ENCODE data around the gene MMP14.

The MMP14 gene

DNA sequence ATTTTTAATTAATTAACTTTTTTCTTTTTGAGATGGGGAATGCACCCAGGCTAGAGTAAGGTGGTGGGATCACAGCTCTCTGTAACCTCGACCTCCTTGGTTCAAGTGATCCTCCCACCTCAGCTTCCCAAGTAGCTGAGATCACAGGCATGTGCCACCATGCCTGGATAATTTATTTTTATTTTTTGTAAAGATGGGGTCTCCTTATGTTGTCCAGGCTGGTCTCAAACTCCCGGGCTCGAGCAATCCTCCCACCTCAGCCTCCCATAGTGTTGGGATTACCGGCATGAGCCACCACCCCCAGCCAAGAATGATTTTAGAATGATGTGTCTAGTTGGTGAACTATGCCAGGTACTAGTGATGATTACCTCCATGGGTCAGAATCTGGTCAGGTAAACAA is 28.6 kb downstream of the MMP14 start:
- no peak for DNase-seq

DNA sequence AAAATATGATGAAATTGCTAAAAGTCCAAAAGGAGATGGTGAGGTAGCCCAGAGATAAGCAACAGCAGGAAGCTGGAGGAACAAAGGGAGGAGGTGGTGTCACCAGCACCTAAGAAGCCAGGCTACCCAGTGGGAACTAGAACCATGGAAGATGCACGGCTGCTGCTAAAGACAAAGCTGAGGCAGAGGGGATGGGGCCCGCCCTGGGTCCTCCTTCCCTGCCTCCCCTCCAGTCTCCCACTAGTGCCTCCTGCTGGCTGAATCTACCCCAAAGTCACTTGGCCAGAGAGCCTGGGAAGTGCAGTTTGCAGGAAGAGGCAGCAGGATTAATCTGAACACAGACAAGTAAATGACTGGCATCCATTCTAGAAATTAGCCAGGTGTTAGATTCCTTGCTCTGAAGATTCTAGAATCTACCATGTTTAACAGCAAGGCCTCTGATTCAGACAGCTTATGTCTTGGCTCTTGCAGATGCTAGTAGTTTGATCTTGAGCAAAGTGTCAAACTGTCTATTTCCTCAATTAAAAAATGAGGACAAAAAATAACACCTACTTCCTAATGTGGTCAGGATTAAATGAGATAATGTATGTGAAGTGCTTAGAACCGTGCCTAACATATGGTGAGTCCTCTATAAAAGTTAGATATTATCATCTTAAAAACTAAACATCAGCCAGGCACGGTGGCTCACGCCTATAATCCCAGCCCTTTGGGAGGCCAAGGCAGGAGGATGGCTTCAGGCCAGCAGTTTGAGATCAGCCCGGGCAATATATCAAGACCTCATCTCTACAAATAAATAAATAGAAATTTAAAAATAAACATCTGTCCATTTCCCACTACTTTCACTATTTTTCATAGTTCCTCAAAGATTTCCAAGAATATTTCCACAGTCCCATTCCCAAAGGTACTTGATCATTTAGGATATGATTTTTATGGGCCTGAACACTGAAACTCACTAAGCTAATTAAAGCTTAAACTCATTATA is 29.3 kb downstream of the MMP14 start:
- no peak for DNase-seq

DNA sequence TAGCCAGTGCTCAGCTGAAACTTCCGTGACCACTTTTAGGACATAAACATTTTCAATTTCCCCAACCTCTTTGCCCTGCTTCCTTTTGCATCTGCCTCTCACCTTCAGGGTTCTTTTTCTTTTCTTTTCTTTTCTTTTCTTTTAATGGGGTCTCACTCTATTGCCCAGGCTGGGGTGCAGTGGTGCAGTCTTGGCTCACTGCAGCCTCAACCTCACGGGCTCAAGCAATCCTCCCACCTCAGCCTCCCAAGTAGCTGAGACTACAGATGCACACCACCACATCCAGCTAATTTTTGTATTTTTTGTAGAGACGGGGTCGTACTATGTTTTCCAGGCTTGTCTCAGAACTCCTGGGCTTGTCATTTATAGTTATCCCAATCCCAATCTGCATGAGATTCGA is 30.5 kb downstream of the MMP14 start:
- DNase-seq, result no peak

DNA sequence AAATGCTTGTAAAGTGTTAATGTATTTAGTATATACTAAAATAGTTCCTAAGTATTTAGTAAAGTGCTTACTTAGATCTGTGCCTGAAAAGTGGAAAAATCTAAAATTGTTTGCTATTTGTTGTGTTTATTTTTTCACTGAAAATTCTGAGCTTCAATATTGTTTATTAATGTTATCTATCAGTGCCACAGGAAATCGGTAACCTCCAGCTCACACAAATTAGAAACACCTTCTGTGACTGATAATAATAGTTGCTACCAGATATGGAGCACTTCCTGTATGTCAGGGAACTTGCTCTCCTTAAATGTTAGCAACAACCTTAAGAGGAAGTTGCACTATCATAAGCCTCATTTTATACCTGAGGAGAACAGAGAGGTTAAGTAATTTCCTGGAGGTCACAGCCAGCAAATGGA is 34.4 kb downstream of the MMP14 start:
- DNase-seq, result no peak

DNA sequence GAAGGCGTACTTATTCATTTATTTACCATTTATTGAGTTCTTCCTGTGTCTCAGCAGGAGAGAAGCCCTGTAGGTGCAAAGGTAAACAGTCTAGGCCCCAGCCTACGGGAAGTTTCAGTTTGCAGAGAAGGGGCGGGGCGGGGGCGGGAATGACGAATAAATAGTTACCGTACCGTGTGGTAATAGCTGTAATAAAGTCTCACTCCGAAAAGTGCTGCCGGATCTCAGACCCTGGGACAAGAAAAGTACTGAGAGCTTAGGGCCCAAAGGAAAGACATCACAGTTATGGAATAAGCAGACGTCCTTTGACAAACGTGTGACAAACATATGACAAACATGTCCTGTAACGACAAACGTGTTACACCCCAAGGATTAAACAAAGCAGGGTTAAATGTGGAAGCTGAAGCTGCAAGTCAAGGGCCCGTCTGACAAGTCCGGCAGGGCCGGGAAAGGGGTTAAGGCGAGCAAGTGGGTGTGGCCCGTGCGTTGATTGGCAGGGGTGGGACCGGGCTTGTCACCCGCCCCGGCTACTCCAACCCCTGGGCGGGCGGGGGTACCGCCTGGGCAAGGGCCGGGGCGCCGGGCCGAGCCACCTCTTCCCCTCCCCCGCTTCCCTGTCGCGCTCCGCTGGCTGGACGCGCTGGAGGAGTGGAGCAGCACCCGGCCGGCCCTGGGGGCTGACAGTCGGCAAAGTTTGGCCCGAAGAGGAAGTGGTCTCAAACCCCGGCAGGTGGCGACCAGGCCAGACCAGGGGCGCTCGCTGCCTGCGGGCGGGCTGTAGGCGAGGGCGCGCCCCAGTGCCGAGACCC is 35.0 kb downstream of the MMP14 start, which contains the start of gene LRP10:
LRP10 (plus strand) TSS at position 517 of the 809 bp plus-strand sequence. CDS start 564 bp downstream, outside the sequence.
- peak; percentile 59 for DNase-seq

DNA sequence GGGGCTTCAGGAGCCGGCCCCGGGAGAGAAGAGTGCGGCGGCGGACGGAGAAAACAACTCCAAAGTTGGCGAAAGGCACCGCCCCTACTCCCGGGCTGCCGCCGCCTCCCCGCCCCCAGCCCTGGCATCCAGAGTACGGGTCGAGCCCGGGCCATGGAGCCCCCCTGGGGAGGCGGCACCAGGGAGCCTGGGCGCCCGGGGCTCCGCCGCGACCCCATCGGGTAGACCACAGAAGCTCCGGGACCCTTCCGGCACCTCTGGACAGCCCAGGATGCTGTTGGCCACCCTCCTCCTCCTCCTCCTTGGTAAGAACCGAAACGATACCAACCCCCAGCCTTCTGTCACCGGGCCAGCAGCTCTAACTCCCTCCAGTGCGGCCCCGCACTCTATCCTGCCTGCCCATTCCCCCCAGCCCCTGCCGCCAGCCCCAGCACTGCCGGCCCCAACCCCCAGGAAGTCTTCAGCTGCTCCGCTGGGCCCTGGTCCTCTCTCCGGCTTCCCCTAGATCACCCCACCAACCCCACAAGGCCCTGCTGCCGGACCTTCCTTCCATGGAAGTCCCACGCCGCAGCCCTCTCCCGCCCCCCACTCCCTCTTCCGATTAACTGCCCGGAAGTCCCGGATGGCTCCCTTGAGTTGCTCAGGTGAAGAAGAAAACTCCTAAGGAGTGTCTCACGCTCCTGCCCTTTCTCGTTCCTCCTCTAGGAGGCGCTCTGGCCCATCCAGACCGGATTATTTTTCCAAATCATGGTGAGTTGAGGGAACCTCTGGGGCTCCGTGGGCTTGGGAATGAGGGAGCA is 35.8 kb downstream of the MMP14 start:
- peak; percentile 63 for DNase-seq

DNA sequence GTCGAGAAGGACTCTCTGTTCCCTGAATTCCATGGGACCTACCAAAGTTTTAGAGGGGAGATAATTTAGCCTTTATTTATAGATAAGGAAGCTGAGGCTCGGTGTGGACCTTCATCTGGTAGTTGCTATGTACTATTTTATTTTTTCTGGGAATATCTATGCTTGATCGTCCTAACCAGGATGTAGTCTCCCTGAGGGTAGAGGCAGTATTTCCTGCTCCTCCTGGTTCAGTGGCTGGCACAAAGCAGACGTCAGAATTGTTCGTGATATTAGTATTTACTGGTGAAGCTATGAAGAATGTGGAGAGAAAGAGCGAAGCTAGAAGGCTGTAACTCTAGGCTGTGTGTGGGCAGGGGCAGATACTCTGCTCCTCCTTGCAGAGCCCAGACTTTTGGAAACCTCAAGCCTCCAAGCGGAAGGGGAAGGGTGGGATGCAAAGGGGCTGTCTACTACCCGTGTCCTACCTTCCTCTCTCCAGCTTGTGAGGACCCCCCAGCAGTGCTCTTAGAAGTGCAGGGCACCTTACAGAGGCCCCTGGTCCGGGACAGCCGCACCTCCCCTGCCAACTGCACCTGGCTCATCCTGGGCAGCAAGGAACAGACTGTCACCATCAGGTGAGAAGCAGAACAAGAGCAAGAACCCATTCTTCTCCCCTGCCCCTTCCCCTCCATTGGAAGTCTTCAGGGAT is 36.6 kb downstream of the MMP14 start:
- DNase-seq, result no peak

DNA sequence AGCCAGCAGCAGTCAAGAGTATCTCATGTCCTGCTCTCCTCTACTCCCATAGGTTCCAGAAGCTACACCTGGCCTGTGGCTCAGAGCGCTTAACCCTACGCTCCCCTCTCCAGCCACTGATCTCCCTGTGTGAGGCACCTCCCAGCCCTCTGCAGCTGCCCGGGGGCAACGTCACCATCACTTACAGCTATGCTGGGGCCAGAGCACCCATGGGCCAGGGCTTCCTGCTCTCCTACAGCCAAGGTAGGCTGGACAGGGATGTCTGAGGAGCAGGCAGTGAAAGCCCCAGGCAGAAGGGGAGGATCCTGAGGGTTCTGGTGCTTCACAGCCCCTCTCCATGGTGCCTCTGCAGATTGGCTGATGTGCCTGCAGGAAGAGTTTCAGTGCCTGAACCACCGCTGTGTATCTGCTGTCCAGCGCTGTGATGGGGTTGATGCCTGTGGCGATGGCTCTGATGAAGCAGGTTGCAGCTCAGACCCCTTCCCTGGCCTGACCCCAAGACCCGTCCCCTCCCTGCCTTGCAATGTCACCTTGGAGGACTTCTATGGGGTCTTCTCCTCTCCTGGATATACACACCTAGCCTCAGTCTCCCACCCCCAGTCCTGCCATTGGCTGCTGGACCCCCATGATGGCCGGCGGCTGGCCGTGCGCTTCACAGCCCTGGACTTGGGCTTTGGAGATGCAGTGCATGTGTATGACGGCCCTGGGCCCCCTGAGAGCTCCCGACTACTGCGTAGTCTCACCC is 38.8 kb downstream of the MMP14 start:
- no peak for DNase-seq

DNA sequence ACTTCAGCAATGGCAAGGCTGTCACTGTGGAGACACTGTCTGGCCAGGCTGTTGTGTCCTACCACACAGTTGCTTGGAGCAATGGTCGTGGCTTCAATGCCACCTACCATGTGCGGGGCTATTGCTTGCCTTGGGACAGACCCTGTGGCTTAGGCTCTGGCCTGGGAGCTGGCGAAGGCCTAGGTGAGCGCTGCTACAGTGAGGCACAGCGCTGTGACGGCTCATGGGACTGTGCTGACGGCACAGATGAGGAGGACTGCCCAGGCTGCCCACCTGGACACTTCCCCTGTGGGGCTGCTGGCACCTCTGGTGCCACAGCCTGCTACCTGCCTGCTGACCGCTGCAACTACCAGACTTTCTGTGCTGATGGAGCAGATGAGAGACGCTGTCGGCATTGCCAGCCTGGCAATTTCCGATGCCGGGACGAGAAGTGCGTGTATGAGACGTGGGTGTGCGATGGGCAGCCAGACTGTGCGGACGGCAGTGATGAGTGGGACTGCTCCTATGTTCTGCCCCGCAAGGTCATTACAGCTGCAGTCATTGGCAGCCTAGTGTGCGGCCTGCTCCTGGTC is 39.4 kb downstream of the MMP14 start:
- no peak for DNase-seq

DNA sequence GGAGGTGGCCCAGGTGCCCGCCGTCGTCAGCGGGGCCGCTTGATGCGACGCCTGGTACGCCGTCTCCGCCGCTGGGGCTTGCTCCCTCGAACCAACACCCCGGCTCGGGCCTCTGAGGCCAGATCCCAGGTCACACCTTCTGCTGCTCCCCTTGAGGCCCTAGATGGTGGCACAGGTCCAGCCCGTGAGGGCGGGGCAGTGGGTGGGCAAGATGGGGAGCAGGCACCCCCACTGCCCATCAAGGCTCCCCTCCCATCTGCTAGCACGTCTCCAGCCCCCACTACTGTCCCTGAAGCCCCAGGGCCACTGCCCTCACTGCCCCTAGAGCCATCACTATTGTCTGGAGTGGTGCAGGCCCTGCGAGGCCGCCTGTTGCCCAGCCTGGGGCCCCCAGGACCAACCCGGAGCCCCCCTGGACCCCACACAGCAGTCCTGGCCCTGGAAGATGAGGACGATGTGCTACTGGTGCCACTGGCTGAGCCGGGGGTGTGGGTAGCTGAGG is 40.7 kb downstream of the MMP14 start:
- no peak for DNase-seq

DNA sequence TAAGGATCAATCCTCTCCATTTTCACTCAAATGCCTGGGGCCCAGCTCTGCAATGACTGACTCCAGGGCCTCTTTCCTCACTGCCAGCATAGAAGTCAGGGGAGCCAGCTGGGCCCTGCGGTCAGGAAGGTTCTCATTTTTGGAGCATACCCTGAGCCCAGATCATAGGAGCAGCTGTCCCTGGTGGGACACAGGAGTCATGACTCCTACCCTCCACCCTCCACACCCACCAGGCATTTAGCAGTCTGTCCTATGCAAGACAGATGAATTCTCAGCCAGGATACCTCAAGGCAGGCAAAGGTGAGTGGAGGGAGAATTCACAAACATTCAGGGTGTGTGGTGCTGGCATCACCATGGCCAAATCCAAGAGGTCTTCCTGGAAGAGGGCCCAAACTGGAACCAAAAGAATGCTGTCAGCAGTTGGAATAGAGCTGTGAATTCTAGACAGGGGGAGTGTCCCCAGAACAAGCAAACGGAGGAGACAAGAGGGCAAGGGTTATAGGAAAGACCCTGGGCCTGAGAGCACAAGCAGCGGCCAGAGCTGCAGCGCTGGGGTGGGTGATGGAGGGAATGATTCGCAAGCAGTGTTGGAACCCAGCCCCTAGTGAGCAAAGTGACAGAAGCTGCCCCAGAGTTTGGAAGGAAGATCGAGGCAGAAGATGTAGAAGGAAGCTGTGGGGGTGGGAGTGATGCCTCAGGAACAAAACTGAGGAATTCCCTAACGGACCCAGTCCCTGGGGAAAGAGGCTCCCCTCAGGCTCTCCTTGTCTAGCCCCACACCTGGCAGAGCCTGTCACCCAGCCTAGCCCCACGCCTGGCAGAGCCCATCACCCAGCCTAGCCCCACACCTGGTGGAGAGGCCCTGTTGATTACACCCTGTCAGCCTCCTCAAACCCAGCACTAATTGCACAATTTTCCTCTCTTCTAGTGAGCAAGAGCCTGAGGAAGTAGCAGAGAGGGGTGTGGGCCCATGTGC is 42.2 kb downstream of the MMP14 start:
- DNase-seq, result no peak

DNA sequence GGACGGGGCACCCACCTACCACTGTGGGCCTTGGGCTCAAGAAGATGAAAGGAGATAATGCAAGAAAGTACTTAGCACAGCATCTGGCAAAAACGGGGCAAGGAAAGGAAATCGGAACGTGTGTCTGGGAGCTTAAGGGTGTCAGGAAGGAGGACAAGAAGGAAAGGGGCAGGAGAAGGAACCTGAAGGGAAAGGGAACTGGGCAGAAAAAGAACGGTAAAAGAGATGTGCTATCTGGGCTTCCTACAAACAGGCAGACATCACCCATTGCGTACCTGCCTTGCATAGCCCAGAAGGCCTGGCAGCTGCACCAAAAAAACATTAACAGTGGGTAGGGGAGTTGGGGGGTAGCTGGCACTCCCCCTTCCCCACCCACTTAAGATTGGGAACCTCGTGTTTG is 45.7 kb downstream of the MMP14 start:
- no peak for DNase-seq

DNA sequence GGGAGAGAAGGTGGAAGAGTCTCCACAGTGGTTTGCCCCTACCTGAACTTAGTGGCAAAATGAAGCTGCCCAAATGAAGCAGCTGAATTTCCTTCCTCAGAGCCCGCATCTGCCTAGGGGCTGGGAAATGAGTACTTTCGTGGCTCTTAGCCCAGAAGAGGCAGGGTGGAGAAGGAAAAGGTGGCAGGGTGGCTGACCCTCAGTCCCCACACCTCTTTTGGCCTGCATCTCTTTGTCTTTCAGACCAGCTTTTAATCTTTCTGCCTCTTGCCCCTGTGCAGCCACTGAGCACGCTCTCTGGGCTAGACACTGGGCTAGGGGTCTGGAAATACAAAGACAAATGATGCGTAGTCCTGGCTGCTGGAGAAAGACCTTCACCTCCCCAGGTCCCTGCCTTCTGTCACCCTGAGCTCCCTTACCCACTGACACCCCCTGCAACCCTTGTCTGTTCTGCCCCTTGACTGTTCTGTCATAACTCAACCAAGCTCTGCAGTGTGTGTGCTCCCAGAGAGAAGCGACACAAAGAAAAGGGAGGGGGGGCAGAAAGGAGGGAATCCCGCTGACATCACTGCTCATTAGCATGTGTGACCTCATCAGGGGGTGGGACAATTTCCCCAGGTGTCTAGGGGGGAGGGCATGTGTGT is 46.3 kb downstream of the MMP14 start:
- DNase-seq, result peak; percentile 20

DNA sequence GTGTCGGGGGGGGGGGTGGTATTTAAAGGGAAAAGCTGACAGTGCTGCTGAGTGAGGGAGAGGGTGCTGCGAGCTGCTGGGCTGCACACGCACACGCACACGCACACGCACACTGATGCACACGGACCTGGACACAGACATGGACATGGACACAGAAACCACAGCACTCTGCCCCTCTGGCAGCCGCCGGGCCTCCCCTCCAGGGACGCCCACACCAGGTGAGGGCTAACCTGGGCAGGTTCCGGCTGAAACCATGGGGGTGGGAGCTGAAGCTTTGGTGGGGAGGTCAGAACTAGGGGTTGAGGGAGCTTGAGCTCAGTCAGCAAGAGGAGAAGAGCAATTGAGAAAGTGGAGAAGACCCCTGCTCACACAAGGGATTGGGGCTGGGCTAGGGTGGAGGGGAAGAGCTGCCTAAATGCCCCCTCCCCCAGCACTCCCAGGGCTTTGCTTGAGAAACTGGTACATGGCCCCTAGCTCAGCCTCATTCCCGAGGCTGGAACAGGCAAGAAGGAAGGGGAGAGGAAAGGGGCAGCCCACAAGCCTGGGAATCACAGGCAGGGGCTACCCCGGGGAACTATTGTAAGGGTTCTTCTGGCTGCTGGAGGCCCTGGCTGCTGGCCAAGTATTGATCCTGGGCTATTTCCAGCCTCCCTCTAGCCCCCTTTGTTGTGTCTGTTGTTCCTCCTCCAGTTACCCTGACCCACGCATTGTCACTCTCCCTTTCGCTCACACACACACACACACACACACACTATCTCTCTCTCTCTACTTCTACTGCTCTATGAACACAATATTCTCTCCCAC is 47.0 kb downstream of the MMP14 start, which contains the start of gene REM2:
REM2 (plus strand) TSS at position 50 of the 804 bp plus-strand sequence; CDS start at position 116, 66 bp downstream.
- DNase-seq, result no peak

DNA sequence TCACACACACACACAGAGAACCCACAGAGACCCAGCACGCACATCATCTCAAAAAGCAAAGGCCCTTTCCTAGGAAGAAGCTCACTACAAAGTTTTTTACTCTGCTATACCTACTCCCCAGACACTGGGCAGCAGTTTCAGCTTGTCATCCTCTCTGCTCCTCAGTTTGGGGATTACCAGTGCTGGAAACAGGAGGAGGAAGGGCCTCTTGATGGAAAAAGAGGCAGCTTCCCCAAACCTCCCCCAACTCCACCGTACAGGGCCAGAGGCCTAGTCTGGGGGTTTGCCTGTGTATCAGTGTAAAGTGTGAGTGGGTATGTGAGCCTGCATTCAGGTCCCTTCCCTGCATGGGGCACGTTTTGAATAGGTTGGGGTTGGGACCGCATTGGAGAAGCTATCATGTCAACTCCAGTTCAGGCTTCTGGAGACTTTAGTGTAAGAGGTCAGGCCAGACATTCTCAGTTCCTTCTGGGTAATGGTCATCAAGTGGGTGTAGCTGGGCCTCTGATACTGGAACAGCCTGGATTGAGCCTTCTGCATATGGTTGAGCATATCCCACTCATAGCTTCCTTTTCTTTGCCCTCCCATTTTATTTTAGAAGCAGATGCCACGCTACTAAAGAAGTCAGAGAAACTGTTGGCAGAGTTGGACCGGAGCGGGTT is 47.8 kb downstream of the MMP14 start:
- no peak for DNase-seq

DNA sequence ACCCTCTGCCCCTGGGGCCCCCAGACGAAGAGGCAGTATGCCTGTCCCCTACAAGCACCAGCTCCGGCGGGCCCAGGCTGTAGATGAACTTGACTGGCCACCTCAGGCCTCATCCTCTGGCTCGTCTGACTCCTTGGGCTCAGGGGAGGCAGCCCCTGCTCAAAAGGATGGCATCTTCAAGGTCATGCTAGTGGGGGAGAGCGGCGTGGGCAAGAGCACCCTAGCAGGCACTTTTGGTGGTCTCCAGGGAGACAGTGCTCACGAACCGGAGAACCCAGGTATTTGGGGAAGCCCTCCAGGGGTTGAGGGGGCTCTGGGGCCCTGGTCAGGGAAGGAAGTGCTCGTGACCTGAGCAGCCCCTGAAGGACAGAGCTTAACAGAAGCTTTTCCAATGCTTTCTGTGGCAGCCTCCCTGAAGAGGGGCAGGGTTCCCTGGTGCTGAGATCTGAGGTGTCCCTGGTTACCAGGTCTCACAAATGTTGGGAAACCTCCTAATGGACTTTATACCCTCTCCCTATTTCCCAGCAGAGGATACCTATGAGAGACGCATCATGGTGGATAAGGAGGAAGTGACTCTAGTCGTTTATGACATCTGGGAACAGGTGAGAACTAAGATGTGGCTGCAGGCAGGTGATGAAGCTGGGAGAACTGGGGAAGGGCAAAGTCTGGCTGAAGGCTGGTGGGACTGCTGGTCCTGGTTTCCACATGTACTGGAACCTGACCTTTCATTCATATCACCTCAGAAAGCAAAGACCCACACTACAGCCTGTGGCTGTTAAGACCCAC is 48.5 kb downstream of the MMP14 start:
- no peak for DNase-seq

DNA sequence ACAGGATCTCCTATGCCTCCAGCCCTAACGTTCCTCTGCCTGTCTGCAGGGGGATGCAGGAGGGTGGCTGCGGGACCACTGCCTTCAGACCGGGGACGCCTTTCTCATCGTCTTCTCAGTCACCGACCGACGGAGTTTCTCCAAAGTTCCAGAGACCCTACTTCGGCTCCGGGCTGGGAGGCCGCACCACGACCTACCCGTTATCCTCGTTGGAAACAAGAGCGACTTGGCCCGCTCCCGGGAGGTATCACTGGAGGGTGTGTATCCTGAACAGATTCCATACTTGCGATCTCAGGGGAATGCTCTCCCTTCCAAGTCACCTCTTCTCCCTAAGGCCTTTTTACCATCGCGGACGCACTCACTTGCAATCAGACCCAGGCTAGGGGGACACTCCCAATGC is 49.6 kb downstream of the MMP14 start:
- no peak for DNase-seq

Data from effector CD8-positive, alpha-beta T cell (primary cell).